Spleen (tissue), 7 donors: ENCODE measurements around the gene NUP210.

Experiments used
- CTCF ChIP-seq, 11 experiments: fragments of 200-600 bp in 7 of 11; fragments of 450-650 bp in 4 of 11; sonication (generic) in 4 of 11; IDR thresholded peaks in 8 of 11; conservative IDR thresholded peaks in 3 of 11; 1 replicate in 7 of 11; 2 replicates in 4 of 11; pipeline versions ENCODE4 v1.4.0 to v1.8.0; 2016 to 2021; ENCODE audit warnings: antibody characterized with exemption in 11 of 11, inconsistent platforms in 4 of 11, mild to moderate bottlenecking in 1 of 11
- POLR2A ChIP-seq, 3 donors: fragments of 450-650 bp; IDR thresholded peaks; one replicate each; pipeline ENCODE4 v1.5.1; 2017; ENCODE audit warnings: antibody characterized with exemption in 3 of 3, mild to moderate bottlenecking in 1 of 3
- donor health status: DM: no; HTN: no; CAD: no; lungs with moderate emphysema.
- donor health status: DM: no; HTN: no; CAD: no.
- donor health status: DM: no; HTN: no; CAD: no.

- TF ChIP-seq POLR2A (IDR thresholded peaks at IDR 0.05) (no peak), CTCF (IDR thresholded peaks at IDR 0.05 in 8 of 11, conservative IDR thresholded peaks at IDR 0.05 in 3 of 11) (no peak)
Measured at GRCh38 chr3:13460341-13460736, 40.2 kb upstream of the NUP210 start.
